Measurements from ENCODE around the gene AMOTL1.
"Not testable (repeated sequence)": the region's sequence is repeated elsewhere in the genome, so short reads cannot be mapped to it uniquely, and the experiment has no call there.

The AMOTL1 gene

DNA sequence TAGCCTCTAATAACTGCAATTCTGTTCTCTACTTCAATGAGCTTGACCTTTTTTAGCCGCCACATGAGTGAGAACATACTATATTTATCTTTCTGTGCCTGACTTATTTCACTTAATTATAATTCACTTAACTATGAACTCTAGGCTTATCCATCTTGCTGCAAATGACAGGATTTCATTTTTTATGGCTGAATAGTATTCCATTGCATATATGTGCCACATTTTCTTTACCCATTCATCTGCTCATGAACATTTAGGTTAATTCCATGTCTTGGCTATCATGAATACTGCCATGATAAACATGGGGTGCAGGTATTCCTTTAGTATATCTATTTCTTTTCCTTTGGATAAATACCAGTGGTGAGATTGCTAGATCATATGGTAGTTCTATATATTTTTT lies 120.0 kb downstream of the AMOTL1 start:
- no peak for DNase-seq

DNA sequence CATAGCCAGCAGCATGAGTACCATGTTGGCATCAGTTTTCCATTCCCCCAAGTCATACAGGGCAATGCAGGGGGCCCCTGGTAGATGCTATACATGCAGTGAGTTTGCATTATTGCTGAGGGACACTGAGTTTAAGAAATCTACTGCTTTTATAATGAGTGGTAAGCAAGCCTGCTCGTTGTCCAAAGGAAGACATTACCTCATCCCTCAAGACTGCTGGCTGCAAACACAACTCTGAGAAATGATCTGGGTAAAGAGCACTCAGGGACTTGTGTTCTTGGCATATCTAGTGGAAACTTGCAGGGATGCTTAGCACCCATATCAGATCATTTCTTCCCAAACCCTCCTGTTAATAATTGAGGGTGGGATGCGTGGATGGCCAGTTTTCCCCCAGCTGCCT lies 127.3 kb downstream of the AMOTL1 start:
- DNase-seq, result no peak

DNA sequence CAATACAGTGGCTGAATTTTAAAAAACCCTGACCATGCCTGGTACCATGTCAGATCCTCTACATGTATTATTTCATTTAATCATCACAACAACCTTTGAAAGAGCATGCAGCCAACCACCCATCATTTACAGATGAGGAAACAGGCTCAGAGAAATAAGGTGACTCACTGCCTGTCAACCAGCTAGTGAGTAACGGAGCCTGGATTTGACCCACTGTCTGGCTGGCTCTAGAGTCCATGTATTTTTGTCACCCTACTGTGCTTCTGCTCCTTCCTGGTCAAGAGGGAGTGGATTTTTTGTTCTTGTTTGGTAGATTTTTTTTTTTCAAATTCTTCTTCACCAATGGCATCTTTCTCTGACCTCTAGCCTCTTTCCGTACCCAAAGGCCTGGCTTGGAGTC lies 127.8 kb downstream of the AMOTL1 start:
- DNase-seq, result no peak

DNA sequence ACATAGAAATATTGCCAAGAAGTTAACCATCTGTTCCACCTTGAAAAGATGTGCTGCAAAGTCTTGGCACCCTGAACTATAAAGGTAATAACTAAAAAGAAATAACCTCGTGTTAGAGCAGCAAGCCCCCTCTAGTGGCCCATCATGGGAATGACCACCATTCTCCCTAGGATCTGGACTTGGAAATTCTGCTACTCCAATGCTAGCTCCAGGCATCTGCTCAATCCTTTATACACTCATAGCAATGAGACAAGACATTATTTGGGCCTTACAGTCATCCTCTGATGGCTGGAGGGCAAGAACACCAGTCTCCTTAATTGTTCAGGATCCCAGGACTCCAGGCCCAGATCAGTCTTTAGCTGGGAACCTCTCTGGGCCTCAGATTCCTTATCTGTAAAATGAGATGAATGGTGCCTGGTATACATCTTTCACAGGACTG lies 129.2 kb downstream of the AMOTL1 start:
- DNase-seq, result no peak

DNA sequence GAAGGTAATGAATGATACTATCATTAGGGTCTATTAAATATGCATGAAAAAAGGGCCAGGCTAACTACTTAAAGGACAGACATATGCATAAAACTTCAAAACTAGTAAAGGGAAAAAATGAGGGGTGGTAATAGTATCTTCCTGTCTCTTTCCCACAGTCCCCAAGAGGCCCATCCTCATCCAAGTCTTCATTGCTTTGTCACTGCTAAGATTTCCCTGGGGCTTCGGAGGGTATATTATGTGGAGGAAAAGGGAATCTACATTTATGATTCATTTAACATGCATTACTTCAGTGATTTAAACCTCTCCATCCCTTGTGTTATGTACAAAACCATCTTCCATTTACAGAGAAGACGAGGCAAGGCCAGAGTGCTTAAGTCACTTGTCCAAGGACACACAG lies 139.1 kb downstream of the AMOTL1 start:
- no peak for DNase-seq

DNA sequence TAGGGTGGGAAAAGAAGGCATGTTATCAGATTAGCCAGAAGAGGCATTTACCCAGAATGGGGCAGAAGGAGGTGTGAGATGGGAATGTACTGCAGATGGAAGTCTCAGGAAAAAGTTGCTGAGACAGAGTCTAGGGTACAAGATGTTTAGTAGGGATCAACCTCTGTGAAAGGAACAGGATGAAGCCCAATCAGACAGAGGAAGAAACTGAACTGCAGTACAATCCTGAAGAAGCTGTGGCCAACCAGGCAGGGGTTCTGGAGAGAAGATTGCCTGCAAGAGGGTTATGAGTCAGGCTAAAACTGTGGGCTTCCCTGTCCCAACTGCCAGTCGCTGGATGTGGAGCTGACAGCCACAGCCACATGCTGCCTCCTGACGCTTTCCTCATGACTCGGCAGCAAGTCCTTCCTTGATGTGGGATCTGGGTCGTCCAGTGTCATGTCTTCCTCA lies 141.2 kb downstream of the AMOTL1 start:
- no peak for DNase-seq

DNA sequence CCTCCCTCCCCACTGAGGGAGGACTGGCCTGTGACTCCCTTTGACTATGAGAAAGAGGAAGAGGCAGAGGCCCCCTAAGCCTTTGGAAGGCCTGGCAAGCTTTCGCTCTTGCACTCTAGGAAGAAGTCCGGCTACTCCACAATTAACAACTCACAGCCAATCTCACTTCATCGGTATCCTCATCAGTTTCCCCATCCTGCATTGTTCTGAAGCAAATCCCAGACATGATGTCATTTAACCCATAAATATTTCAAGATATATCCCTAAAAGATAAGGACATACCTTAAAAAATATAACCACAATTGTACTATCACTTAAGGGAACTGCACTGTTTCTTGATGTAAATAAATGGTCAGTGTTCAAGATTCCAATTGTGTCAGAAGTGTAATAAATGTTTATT lies 142.1 kb downstream of the AMOTL1 start:
- no peak for DNase-seq

DNA sequence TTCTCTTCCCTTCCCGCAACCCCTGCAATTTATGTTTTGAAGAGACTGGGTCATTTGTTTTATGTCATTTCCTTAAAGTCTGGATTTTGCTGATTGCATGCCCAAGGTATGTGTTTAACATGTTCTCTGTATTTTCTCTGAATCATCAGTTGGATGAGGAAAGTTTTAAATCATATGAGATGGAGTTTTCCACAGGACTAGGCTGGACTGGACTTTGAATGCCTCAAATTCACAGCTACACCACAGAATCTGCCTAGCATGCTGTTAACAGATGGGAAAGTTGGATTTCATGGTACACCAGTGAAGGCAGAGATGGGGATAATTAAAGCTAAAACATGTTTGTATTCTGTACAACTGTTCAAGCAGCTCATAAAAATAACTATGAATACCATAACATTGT lies 142.6 kb downstream of the AMOTL1 start:
- no peak for DNase-seq

DNA sequence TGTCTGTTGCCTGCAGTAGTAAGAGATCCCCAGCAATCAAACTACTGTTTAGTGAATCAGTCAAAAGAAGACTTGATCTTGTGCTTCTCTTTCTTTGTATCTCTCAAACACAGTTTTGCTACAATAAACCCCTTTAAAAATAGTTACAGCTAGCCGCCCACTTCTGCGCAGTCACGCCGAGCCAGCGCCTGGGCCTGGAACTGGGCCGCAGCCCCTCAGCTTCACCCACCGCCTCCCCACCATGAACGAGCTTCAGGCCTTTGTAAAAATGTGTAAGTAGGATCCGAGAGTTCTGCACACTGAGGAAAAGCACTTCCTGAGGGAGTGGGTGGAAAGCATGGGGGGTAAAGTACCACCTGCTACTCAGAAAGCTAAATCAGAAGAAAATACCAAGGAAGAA lies 144.7 kb downstream of the AMOTL1 start:
- no peak for DNase-seq

DNA sequence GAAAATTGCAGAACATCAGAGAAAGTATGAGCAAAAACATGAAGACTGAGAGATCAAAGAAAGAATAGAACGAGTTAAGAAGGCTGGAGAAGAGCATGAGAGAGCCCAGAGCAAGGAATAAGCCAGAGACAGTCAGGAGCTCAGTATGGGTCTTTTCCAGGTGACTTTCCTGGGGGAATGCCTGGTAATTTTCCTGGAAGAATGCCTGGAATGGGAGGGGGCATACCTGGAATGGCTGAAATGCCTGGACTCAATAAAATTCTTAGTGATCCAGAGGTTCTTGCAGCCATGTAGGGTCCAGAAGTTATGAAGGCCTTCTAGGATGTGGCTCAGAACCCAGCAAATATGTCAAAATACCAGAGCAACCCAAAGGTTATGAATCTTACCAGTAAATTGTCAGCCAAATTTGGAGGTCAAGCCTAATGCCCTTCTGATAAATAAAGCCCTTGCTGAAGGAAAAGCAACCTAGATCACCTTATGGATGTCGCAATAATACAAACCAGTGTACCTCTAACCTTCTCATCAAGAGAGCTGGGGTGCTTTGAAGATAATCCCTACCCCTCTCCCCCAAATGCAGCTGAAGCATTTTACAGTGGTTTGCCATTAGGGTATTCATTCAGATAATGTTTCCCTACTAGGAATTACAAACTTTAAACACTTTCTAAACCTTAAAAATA lies 145.7 kb downstream of the AMOTL1 start:
- DNase-seq, result not testable (repeated sequence)

DNA sequence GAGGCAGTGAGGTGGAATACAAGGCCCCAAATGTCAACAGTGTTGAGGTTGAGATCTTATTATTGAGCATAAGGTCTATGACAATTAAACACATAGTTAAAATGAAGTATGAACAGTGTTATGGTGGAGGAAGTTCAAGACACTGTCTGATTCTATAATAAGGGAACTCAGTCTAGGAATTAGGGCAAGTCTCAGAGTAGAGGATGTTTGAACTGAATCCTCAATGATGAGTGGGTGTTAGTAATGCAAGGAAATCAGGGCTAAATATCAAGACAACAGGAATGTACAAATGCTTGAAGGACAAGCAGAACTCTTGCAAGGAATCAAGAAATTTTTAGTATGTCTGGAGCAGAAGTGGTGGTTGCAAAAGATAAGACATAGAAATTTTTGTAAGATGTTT lies 152.2 kb downstream of the AMOTL1 start:
- DNase-seq, result no peak

DNA sequence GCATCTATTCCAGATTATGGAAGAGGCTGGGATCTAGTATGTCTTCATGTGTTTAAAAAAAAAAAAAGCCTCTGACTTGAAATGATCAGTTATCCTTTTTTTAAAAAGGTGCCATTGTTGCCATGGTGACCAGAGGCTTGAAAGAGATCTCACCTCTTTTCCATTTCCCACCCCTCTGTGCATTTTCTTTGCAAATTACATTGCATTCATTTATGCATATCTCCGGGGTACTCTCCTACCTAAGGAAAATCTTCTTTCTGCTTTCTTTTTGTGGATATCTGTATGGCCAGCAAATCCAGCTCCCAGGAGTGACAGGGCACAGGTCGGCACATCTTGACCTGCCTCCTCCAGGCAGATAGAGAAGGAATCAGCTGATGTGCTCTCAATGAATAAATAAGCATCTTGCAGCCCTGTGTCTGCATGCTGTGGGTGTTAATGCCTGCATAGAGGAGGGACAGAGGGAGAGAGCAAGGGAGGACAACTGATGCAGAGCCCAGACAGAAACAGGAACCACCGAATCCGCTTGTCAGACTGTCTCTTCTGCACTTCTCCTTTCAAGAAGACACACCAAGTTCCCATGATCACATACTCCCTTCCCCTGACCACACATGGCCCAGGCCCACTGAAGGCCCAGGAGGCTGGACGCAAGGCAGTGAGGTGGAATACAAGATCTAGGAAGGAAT lies 154.3 kb downstream of the AMOTL1 start:
- DNase-seq, result no peak

DNA sequence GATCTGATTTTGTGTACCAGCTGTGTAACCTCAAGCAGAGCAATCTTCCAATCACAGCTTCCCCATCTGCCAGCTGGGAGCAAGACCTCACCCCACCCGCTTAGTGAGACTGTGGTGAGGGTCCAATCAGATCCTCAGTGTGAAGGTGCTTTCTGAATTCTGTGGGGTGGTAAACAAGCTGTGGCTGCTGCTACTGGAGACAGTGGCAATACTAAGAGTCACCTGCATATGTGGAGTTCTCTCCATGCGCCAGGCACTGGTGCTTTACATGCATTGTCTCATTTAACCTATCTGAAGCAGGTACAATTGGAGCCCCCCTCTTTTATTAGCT lies 154.8 kb downstream of the AMOTL1 start:
- DNase-seq, result no peak

DNA sequence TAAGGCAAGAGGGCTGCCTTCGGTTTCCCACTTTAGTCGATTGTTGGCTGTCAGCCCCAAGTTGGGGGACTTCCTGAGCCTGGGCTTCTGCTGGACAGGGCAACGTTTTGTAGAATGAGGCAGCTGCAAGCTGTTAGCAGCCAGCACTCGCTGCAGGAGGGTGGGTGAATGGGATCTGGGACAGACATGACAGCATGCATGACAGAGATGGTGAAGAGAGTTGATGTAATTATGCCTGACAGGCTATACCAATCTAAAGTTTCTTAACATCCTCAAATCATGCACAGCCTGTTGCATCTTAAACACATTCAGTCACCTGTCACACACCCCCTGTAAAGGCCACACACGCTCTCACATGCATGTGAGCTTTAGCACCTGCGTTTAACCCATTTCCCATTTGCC lies 156.0 kb downstream of the AMOTL1 start:
- DNase-seq, result no peak

DNA sequence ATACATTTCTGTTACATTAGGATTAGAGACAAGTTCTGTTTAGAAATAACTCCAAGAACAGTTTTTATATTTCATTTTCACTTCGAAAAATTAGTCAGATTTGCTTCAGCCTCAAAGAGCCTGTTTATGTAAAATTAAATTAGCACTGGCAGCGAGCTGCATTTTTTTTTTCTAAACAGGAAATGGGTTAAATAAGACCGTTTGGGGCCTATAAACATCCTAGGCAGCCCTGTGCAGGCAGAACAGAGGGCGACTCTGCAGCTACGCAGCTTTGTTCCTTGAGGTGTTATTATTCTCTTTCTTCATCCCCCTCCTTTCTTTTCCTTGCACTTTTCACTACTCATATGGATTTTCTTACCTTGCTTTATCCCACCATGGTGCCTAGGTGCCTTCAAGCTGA lies 156.5 kb downstream of the AMOTL1 start:
- no peak for DNase-seq

DNA sequence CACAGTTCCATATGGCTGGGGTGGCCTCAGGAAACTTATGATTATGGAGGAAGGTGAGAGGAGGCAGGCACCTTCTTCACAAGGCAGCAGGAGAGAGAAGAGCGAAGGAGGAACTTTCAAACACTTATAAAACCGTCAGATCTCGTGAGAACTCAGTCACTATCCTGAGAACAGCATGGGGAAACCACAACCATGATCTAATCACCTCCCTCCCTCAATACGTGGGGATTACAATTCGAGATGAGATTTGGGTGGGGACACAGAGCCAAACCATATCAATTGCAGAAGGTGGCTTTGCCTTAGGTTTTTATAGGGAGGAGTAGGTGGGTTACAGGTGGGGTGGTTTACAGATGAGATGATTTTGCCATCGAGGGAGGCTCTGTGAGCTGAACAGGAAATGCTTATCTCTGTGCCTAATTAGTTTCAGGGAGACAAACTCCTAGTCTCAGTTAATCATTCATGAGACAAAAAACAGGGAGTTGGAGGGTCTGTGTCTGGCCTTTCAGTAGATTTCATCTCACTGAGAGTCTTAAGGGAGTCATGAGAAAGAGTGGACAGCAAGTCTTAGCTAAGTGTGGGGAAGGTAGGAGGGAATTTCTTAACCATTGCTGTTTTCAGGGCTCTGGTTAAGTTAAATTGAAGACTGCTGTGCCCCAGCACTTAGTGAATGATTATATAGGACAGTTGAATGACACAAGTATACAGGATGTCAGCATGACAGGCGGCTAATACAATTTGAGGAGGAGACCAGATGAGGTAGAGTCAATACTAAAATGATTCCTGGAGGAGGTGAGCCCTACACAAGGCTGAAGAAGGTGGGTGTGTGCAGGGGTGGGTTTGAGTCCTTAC lies 157.5 kb downstream of the AMOTL1 start:
- no peak for DNase-seq

DNA sequence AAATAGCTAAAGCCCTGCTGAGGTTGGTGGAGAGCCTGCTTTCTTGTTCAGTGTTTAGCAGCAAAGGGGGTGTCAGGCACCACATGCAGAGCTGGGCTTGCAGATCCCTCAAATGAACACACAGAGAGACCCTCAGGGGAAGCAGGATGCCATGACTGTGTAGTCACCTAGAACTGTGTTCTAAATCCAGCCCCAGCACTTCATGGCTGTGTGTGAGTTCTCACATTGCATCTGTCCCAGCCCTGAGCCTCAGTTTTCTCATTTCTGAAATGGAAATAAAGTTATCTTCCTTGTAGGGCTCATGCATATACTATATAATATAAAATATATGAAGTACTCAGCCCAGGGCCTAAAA lies 158.1 kb downstream of the AMOTL1 start:
- DNase-seq, result no peak

Measured in activated effector memory CD4-positive, alpha-beta T cell treated with Interleukin-2 at 50 U/mL for 16 hours (primary cell).